Fibroblast of skin of right quadriceps (primary cell): ENCODE data around the gene EDRF1.

Source experiments
- DNase-seq: peaks from one replicate; pipeline ENCODE4 v3.0.0-alpha.2; 2013

EDRF1 gene

GRCh38 chr10:125795637-125796190, 76.2 kb downstream of the EDRF1 start:
- no peak for DNase-seq

GRCh38 chr10:125797424-125797823, 77.9 kb downstream of the EDRF1 start:
- no peak for DNase-seq

GRCh38 chr10:125797994-125798662, 78.6 kb downstream of the EDRF1 start:
- DNase-seq = no peak

- no peak for DNase-seq
Measured at GRCh38 chr10:125799451-125800182, 80.1 kb downstream of the EDRF1 start.

GRCh38 chr10:125801574-125801973, 82.1 kb downstream of the EDRF1 start:
- DNase-seq = no peak

GRCh38 chr10:125802131-125802530, 82.6 kb downstream of the EDRF1 start:
- no peak for DNase-seq

- no peak for DNase-seq
Measured at GRCh38 chr10:125802739-125803138, 83.2 kb downstream of the EDRF1 start.

GRCh38 chr10:125808047-125808446, 88.5 kb downstream of the EDRF1 start:
- DNase-seq = no peak

- peak; percentile 49 for DNase-seq
Measured at GRCh38 chr10:125811251-125811650, 91.7 kb downstream of the EDRF1 start.

- peak; percentile 68 for DNase-seq
Measured at GRCh38 chr10:125812128-125812750, 92.7 kb downstream of the EDRF1 start.
